NB4 (cell line): Measurements from ENCODE around the gene TMUB1.

Source experiments
- MYC ChIP-seq: IDR thresholded peaks from 2 replicates; pipeline ENCODE4 v1.6.1; 2011; ENCODE audit warnings: low read depth, low read length
- POLR2A ChIP-seq: IDR thresholded peaks from 2 replicates; pipeline ENCODE4 v1.6.1; 2011; ENCODE audit warnings: mild to moderate bottlenecking; ENCODE audit not compliant: insufficient read length; ENCODE audit errors: extremely low read depth
- TF ChIP-seq, protein P1 (sequence below): IDR thresholded peaks from one replicate; pipeline ENCODE4 v1.5.1; 2012; ENCODE audit warnings: low read depth, low read length
- TF ChIP-seq, protein P2 (sequence below): IDR thresholded peaks from 2 replicates; pipeline ENCODE4 v1.6.1; 2011; ENCODE audit warnings: low read depth, low read length

DNA sequence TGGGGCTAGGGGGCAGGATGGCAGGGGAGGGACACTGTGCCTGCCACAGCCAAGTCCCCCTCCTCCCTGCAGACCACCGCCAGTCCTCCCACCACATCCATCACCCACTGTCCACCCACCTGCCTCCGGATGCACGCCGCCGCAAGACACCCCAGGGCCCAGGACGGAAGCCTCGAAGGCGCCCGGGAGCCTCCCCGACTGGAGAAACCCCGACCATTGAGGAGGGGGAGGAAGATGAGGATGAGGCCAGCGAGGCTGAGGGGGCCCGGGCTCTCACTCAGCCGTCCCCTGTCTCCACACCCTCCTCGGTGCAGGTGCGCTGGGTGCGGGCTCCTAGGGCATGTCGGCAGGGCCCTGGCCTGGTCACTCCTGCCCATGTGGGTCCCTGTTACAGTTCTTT, 18.8 kb downstream of the TMUB1 start:
- no peak for TF ChIP-seq POLR2A
- TF ChIP-seq, protein P1, sequence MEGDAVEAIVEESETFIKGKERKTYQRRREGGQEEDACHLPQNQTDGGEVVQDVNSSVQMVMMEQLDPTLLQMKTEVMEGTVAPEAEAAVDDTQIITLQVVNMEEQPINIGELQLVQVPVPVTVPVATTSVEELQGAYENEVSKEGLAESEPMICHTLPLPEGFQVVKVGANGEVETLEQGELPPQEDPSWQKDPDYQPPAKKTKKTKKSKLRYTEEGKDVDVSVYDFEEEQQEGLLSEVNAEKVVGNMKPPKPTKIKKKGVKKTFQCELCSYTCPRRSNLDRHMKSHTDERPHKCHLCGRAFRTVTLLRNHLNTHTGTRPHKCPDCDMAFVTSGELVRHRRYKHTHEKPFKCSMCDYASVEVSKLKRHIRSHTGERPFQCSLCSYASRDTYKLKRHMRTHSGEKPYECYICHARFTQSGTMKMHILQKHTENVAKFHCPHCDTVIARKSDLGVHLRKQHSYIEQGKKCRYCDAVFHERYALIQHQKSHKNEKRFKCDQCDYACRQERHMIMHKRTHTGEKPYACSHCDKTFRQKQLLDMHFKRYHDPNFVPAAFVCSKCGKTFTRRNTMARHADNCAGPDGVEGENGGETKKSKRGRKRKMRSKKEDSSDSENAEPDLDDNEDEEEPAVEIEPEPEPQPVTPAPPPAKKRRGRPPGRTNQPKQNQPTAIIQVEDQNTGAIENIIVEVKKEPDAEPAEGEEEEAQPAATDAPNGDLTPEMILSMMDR, result no peak
- no peak for TF ChIP-seq MYC
- TF ChIP-seq, protein P2, sequence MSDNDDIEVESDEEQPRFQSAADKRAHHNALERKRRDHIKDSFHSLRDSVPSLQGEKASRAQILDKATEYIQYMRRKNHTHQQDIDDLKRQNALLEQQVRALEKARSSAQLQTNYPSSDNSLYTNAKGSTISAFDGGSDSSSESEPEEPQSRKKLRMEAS, result no peak
